Neural cell (in vitro differentiated cells): ENCODE results near the gene PROK2.

Experiments used
- CTCF ChIP-seq: fragments of 450-650 bp; IDR thresholded peaks from 2 replicates; pipeline ENCODE4 v1.5.1; 2014; ENCODE audit warnings: antibody characterized with exemption, mild to moderate bottlenecking, moderate library complexity; ENCODE audit not compliant: poor library complexity, severe bottlenecking
- EP300 ChIP-seq: fragments of 450-650 bp; conservative IDR thresholded peaks from 2 replicates; pipeline ENCODE4 v1.6.1; 2014; ENCODE audit warnings: antibody characterized with exemption, mild to moderate bottlenecking, moderate library complexity; ENCODE audit not compliant: poor library complexity, severe bottlenecking
- EZH2 ChIP-seq: fragments of 200-600, 300-800 bp; shearing (Covaris generic), sonication (generic); IDR thresholded peaks from 2 replicates; pipeline ENCODE4 v1.6.1; 2014; ENCODE audit warnings: antibody characterized with exemption, low read length, borderline replicate concordance, mild to moderate bottlenecking; ENCODE audit not compliant: insufficient read depth, poor library complexity, severe bottlenecking
- POLR2AphosphoS5 ChIP-seq: IDR thresholded peaks from 2 replicates; pipeline ENCODE4 v1.6.1; 2012
- RAD21 ChIP-seq: fragments of 450-650 bp; conservative IDR thresholded peaks from 2 replicates; pipeline ENCODE4 v1.6.1; 2014; ENCODE audit warnings: antibody characterized with exemption, mild to moderate bottlenecking, moderate library complexity
- TAF1 ChIP-seq: IDR thresholded peaks from 2 replicates; pipeline ENCODE4 v1.6.1; 2012; ENCODE audit warnings: low read depth

DNA sequence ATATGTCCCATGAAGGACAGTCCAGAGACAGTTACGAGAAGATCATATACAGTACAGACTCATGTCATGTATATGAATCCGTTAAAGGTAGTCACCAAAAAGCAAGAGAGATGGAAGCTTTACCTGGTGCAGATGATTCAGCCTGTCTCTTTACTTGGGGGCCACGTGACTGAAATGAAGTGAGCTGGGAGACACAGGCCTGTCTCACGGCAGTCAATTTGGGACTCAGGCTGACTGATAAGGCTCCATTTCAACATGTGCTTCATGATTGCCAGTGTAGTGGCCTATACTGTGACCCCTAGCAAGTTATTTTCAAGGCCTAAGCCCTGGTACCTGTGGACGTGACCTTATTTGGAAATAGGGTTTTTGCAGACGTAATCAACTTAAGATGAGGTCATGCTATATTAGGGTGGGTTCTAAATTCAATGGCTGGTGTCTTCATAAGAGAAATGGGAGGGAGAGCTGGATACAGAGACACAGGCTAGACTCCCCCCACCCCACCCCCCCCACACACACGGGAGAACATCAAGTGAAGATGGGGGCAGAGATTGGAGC is 3.0 kb upstream of the PROK2 start:
- TF ChIP-seq EP300 (no peak), EZH2 (no peak), CTCF (no peak), POLR2AphosphoS5 (no peak), RAD21 (no peak), TAF1 (no peak)
